Measurements from ENCODE around the gene REPS2. TPM values are rescaled to one million over a fixed set of nuclear protein-coding genes. Genes with fewer than 3 reads are reported as not detected.

Gene REPS2
- total RNA-seq, 1 experiment from 2014 or later: 4.5 TPM

GRCh38 chrX:17046478-17047097 lies 100.1 kb downstream of the REPS2 start:
- H3K9me3 ChIP-seq (ENCODE audit: control insufficient read depth, insufficient read depth, low read depth, low read length): no peaks in the 10 kb centered on the region
- in situ Hi-C loops (cut with HindIII; ENCODE audit: low pct_unique_long_range_greater_than_20kb, low sequenced_read_pairs) (no loop called here), intact Hi-C loops (cut with micrococcal nuclease; ENCODE audit: unreplicated experiment) (loop anchor here (2.0 kb wide), 1 partner anchor 164 kb away; no protein-coding TSS in a partner anchor)
- ChIA-PET CTCF (interaction anchor here (0.7 to 1.1 kb wide), 5 partner anchors 80 to 171 kb away, joined by 3 to 23 read pairs (median 4); no protein-coding TSS in a partner anchor), POLR2A (no interaction called here)
- H3K4me1 ChIP-seq (ENCODE audit: control insufficient read depth, insufficient read depth, low read length): no peaks in the 10 kb centered on the region
- peak; percentile 33 for DNase-seq (ENCODE audit: low read depth, low spot score)
- ATAC-seq: peak; percentile 80
- H3K27ac ChIP-seq (ENCODE audit: low read length): no peak overlapping the region
- BruUV-seq (replicated peaks): no TSS peak
- H3K27me3 ChIP-seq (ENCODE audit: control insufficient read depth, insufficient read depth, low read length): no peaks in the 10 kb centered on the region
- no peak for TF ChIP-seq TCF7L2 (IDR thresholded peaks at IDR 0.05; ENCODE audit: low read depth, low read length)
- peak; percentile 79 for TF ChIP-seq CTCF (IDR thresholded peaks at IDR 0.05)
- no peak for TF ChIP-seq REST (IDR thresholded peaks at IDR 0.05; ENCODE audit: insufficient read depth in 1 of 2, low read depth in 2 of 2, low read length in 1 of 2)
- TF ChIP-seq POLR2AphosphoS5 (IDR thresholded peaks at IDR 0.05; ENCODE audit: low read depth, low read length): no peak
- no peaks in the 10 kb centered on the region for H3K36me3 ChIP-seq (ENCODE audit: control insufficient read depth, insufficient read depth, low read length)
- no peak overlapping the region for H3K4me3 ChIP-seq (ENCODE audit: low read depth in 2 of 2, low read length in 2 of 2)

- no peak for ATAC-seq
- no peaks in the 10 kb centered on the region for H3K4me1 ChIP-seq (ENCODE audit: control insufficient read depth, insufficient read depth, low read length)
- POLR2A ChIA-PET: no interaction called here
- no peaks in the 10 kb centered on the region for H3K27me3 ChIP-seq (ENCODE audit: control insufficient read depth, insufficient read depth, low read length)
- intact Hi-C loops (cut with micrococcal nuclease; ENCODE audit: unreplicated experiment) (loop anchor here (2.0 kb wide), 1 partner anchor 164 kb away; no protein-coding TSS in a partner anchor), in situ Hi-C loops (cut with HindIII; ENCODE audit: low pct_unique_long_range_greater_than_20kb, low sequenced_read_pairs) (no loop called here)
- H3K27ac ChIP-seq (ENCODE audit: low read length): no peak overlapping the region
- CTCF ChIA-PET: interaction anchor here (0.9 to 1.1 kb wide), 4 partner anchors 163 to 171 kb away, joined by 3 to 23 read pairs (median 5); no protein-coding TSS in a partner anchor
- no TSS peak for BruUV-seq (replicated peaks)
- no peak for DNase-seq (ENCODE audit: low read depth, low spot score)
- H3K4me3 ChIP-seq (ENCODE audit: low read depth in 2 of 2, low read length in 2 of 2): no peak overlapping the region
- H3K9me3 ChIP-seq (ENCODE audit: control insufficient read depth, insufficient read depth, low read depth, low read length): no peaks in the 10 kb centered on the region
- no peaks in the 10 kb centered on the region for H3K36me3 ChIP-seq (ENCODE audit: control insufficient read depth, insufficient read depth, low read length)
- TF ChIP-seq REST (IDR thresholded peaks at IDR 0.05; ENCODE audit: insufficient read depth in 1 of 2, low read depth in 2 of 2, low read length in 1 of 2) (no peak), POLR2AphosphoS5 (IDR thresholded peaks at IDR 0.05; ENCODE audit: low read depth, low read length) (no peak), SIN3A (IDR thresholded peaks at IDR 0.05; ENCODE audit: borderline replicate concordance, insufficient read depth, low read depth, low read length) (no peak)
These were observed 100.8 kb downstream of the REPS2 start for GRCh38 chrX:17047224-17047623.

Measured in Panc1 (cell line).